ENCODE measurements around the gene SCGB3A2.

DNA sequence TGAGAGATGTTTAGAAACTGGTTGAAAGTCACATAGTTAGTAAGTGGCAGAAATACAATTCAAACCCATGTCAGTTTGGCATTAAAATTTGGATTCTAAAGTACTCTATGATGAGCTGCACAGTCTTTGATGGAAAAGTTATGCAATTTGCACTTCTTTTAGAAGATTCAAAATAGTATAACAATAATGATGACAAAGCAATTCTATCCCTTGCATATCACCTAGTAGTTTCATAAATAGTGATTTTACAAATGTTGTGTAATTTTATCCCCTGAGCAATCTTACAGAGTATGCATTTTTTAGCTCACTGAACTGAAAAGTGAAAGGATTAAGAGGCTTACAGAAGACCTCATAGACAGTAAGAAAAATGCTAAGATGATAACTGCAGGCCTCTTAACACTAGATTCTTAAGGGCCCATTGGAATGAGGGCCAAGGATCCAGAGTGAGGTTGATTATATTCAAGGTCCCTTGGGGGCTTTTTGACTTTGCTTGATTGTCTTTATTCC, 24.2 kb downstream of the SCGB3A2 start:
- no peak for TF ChIP-seq CTCF (conservative IDR thresholded peaks at IDR 0.05; ENCODE audit: low read depth, low read length)
- no peak for TF ChIP-seq EZH2phosphoT487 (IDR thresholded peaks at IDR 0.05; ENCODE audit: borderline replicate concordance, low read length)
- no peak for TF ChIP-seq EZH2 (IDR thresholded peaks at IDR 0.05; ENCODE audit: low read length, unreplicated experiment)

Data from PC-3 (cell line).